Left hindlimb (tissue), 1 donor: Measurements from ENCODE around the gene FPR2.
"Not testable (repeated sequence)": the region's sequence is repeated elsewhere in the genome, so short reads cannot be mapped to it uniquely, and the experiment has no call there.

Source experiments
- DNase-seq: peaks from one replicate; pipeline ENCODE4 v3.0.0-alpha.2; 2018

The FPR2 gene

GRCh38 chr19:51740356-51740755 is 20.6 kb upstream of the FPR2 start:
- DNase-seq: no peak

GRCh38 chr19:51742789-51743188 is 18.2 kb upstream of the FPR2 start:
- no peak for DNase-seq

GRCh38 chr19:51743405-51743804 is 17.6 kb upstream of the FPR2 start:
- no peak for DNase-seq

- DNase-seq: no peak
Measured at GRCh38 chr19:51746731-51747130, 14.2 kb upstream of the FPR2 start.

GRCh38 chr19:51749979-51750378 is 11.0 kb upstream of the FPR2 start:
- DNase-seq: no peak

GRCh38 chr19:51750400-51751094 is 10.4 kb upstream of the FPR2 start:
- DNase-seq: no peak

- DNase-seq: no peak
Measured at GRCh38 chr19:51751655-51752054, 9.3 kb upstream of the FPR2 start, which contains the start of gene FPR1. TSS of gene FPR1 (minus strand) at chr19:51751878. CDS start at chr19:51746994, 4,884 bp downstream.

- no peak for DNase-seq
Measured at GRCh38 chr19:51754109-51754508, 6.9 kb upstream of the FPR2 start.

GRCh38 chr19:51754770-51755169 is 6.2 kb upstream of the FPR2 start:
- DNase-seq: no peak

GRCh38 chr19:51755571-51755970 is 5.4 kb upstream of the FPR2 start:
- no peak for DNase-seq

- no peak for DNase-seq
Measured at GRCh38 chr19:51761696-51762095, 716 bp downstream of the FPR2 start.

- DNase-seq: no peak
Measured at GRCh38 chr19:51765086-51765485, 4.1 kb downstream of the FPR2 start.

- DNase-seq: no peak
Measured at GRCh38 chr19:51766461-51766860, 5.5 kb downstream of the FPR2 start.

- DNase-seq: no peak
Measured at GRCh38 chr19:51771376-51772130, 10.6 kb downstream of the FPR2 start.

GRCh38 chr19:51772977-51773376 is 12.0 kb downstream of the FPR2 start:
- no peak for DNase-seq

- DNase-seq: not testable (repeated sequence)
Measured at GRCh38 chr19:51776561-51776960, 15.6 kb downstream of the FPR2 start.

- peak; percentile 54 for DNase-seq
Measured at GRCh38 chr19:51777570-51778462, 16.8 kb downstream of the FPR2 start.

GRCh38 chr19:51779181-51779580 is 18.2 kb downstream of the FPR2 start:
- no peak for DNase-seq

- no peak for DNase-seq
Measured at GRCh38 chr19:51779703-51780102, 18.7 kb downstream of the FPR2 start.

GRCh38 chr19:51780270-51780669 is 19.3 kb downstream of the FPR2 start:
- no peak for DNase-seq

- no peak for DNase-seq
Measured at GRCh38 chr19:51781999-51782398, 21.0 kb downstream of the FPR2 start.

- DNase-seq: no peak
Measured at GRCh38 chr19:51783372-51783771, 22.4 kb downstream of the FPR2 start.

GRCh38 chr19:51784109-51784785 is 23.3 kb downstream of the FPR2 start:
- DNase-seq: no peak
